Measurements from ENCODE around the gene ZNF184.

- no peak for TF ChIP-seq POLR2A (IDR thresholded peaks at IDR 0.05)
- no peak for TF ChIP-seq CTCF (IDR thresholded peaks at IDR 0.05)
These were observed 5.9 kb upstream of the ZNF184 start for GRCh38 chr6:27478706-27479318.
